C4-2B (cell line): ENCODE measurements around the gene GLYR1.
A peak's percentile ranks its signal among the peaks of the same experiment; 100 is the strongest.

ENCODE experiments used
- H3K27ac ChIP-seq: fragments of 450-650 bp; 2 replicates; pipeline ENCODE4 v1.5.1; 2017
- CTCF ChIP-seq: fragments of 450-650 bp; conservative IDR thresholded peaks from 2 replicates; pipeline ENCODE4 v1.5.1; 2017; ENCODE audit warnings: mild to moderate bottlenecking
- ZFX ChIP-seq: fragments of 450-650 bp; IDR thresholded peaks from 2 replicates; pipeline ENCODE4 v1.6.1; 2017

The GLYR1 gene

DNA sequence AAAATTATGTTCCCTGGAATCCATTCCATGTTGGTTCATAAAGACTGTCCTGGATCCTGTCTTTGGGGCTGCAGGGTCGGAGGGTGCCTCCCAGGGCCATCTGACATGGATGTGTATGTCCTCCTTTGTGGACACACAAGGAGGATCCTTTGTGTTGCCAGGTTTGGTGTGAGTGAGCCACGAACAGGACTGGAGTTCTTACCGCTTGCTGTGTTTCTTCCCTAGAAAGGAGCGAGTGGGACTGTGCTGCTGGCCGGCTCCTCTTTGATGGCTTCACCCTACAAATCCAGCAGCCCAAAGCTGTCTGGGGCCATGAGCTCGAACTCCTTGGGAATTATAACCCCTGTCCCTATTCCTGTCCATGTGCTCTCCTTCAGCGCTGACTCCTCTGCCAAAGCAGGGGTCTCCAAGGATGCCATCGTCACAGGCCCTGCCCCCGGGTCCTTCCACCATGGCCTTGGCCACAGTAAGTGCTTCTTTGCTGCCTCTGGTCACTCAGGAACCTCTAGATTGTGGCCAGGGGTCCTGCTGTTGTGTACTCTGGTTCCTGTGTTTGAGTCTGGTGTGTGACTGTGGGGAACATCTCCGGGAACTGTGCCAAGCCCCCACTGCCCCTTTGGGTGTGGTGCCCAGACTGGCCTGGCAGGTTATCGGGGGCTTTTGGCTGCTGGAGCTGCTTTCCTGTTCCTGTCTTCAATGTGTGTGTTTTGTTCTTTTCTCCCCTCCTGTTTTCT, 29.7 kb upstream of the GLYR1 start:
- no peak for TF ChIP-seq ZFX
- TF ChIP-seq CTCF, result no peak
- H3K27ac ChIP-seq, result no peak overlapping the region

- TF ChIP-seq ZFX, result no peak
- no peak for TF ChIP-seq CTCF
Measured at GRCh38 chr16:4874666-4875065, 27.6 kb upstream of the GLYR1 start.

GRCh38 chr16:4873091-4873490, 26.0 kb upstream of the GLYR1 start:
- TF ChIP-seq CTCF (no peak), ZFX (no peak)
- no peak overlapping the region for H3K27ac ChIP-seq

More at GRCh38 chr16:4874666-4875065, 27.6 kb upstream of the GLYR1 start:
- no peak overlapping the region for H3K27ac ChIP-seq

- TF ChIP-seq CTCF (no peak), ZFX (no peak)
- H3K27ac ChIP-seq, result peak overlapping the region; percentile 77
Measured at GRCh38 chr16:4871071-4871470, 24.0 kb upstream of the GLYR1 start.

DNA sequence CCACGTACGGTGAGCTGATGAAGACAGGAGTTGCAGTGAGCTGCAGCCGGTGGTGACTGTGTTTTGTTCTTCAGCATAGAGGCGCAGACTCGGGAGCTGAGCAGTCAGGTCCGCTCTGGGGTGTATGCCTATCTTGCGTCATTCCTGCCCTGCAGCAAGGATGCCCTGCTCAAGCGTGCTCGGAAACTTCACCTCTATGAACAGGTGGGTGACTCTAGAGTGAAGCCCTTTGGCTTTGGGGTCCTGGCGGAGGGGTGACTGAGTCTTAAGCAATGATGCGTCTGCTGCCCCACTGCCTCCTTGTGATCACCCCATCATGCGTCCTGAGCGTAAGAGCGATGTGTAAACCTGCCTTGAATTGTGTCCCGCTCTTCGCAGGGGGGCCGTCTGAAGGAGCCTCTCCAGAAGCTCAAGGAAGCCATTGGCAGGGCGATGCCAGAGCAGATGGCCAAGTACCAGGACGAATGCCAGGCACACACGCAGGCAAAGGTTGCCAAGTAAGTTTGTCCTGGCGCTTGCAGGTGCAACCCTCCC, 23.1 kb upstream of the GLYR1 start:
- TF ChIP-seq ZFX, result no peak
- peak overlapping the region; percentile 77 for H3K27ac ChIP-seq

- TF ChIP-seq CTCF (no peak), ZFX (0 out of 2 replicates have a peak, but pooled peaks have one; percentile 13)
- peak overlapping the region; percentile 77 for H3K27ac ChIP-seq
Measured at GRCh38 chr16:4869147-4869805, 22.2 kb upstream of the GLYR1 start.

DNA sequence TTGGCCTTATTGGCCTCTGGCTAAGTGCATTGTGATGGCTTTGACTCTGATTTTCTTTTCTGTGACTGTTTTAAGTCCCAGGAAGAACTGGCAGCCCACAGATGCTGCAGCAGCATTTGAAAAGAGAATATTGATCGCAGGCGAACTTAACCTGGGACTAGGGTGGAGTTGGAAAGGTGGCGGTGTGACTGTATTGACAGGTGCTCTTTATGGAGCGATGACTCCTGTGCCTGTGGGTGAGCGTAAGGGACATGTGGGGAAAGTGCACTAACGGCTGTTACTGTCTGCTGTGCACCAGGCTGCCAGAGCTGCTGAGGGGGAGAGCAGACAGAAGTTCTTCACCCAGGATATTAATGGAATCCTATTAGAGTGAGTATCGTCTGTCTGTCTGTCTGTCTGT, 21.4 kb upstream of the GLYR1 start:
- TF ChIP-seq CTCF (no peak), ZFX (no peak)
- H3K27ac ChIP-seq, result peak overlapping the region; percentile 77
